CMK (cell line): ENCODE data around the gene NCK2.

ENCODE experiments used
- DNase-seq: peaks from one replicate; pipeline ENCODE4 v3.0.0-alpha.2; 2010; ENCODE audit warnings: low read depth

NCK2 gene

DNA sequence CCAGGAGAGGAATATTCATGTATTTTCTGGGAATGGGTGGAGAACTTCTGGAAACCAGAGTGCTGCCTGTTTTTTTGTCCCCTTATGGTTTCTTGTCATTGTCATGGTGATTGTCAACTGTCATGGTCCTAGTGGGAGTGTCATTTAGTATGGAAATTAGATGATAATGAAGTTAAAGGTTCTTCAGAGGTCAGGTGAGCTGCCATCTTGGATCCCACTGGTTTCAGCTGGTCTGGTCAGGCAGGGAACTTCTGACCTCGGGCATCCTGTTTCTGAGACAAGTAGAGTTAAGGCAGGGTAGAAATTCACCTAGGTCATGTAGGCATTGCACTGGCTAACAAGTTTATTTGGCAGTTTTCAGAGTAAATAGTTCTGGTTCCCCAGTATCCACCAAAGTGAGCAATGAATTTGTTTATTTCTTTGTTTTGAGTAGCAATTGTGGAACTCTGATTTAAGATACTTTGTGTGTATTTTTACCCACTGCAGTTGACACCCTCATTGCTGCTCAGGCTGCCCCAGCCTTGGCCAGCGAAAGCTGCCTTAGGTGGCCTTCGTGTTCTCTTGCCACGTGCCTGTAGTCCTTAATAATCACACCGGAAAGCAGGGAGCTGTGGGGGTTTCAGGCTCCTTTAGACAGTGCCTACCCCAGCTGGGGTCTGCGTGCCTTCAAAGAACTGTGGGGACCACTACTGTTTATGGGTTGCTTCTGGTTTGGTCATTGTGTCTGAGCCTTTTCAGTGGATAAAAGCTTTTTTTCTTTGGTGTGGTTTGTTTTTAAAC is 48.7 kb downstream of the NCK2 start:
- no peak for DNase-seq

GRCh38 chr2:105794926-105795574 is 50.3 kb downstream of the NCK2 start:
- no peak for DNase-seq

DNA sequence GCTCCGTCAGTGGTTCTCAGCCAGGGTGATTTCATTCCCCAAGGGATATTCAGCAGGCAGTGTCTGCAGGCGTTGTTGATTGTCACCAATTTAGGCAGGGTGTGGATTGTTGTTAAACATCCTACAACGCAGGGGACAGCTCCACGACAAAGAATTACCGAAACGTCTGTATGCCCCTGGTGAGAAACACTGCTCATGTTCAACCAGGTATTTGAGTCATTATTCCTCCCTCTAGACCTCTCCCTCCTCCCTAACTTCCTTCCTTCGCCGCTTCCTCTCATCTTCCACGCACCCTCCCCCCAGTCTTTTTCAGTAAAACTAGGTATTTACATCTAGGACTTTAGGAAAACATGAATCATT is 50.8 kb downstream of the NCK2 start:
- DNase-seq: no peak

- DNase-seq: no peak
These were observed 51.5 kb downstream of the NCK2 start for GRCh38 chr2:105796131-105796638.

- DNase-seq: no peak
These were observed 52.1 kb downstream of the NCK2 start for GRCh38 chr2:105796791-105797190.

- no peak for DNase-seq
These were observed 52.6 kb downstream of the NCK2 start for GRCh38 chr2:105797298-105797819.

GRCh38 chr2:105798595-105798994 is 53.9 kb downstream of the NCK2 start:
- no peak for DNase-seq

DNA sequence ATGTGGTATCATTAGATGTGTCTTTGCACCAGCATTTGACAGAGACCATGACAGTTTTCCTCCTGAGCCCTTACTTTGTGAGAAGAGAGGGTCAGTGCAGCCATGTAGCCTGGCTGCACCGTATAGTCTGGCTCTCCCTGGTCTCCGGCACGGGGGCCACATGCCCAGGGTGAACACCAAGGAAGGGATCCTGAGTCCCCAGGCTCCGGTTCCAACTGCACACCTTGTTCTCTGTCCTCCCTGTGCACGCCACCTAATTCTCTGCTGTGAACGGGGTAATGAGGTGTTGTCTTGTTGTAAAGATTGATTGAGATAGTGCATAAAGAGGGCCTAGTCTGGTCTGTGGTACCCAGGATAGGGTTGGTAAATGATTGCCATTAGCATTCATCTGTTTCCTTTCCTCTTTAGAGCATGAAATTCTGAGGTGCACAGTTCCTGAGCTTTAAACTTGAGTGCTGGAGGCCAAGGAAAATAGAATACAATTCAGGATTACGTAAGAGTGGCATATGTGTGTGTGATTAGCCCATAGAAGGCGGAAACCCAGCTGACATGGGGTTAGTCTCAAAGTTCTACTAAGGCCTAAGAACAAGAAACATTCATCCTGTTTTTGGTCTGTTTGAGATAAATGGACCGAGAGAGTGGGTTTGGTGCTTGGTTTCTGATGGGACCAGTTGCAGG is 55.5 kb downstream of the NCK2 start:
- no peak for DNase-seq

DNA sequence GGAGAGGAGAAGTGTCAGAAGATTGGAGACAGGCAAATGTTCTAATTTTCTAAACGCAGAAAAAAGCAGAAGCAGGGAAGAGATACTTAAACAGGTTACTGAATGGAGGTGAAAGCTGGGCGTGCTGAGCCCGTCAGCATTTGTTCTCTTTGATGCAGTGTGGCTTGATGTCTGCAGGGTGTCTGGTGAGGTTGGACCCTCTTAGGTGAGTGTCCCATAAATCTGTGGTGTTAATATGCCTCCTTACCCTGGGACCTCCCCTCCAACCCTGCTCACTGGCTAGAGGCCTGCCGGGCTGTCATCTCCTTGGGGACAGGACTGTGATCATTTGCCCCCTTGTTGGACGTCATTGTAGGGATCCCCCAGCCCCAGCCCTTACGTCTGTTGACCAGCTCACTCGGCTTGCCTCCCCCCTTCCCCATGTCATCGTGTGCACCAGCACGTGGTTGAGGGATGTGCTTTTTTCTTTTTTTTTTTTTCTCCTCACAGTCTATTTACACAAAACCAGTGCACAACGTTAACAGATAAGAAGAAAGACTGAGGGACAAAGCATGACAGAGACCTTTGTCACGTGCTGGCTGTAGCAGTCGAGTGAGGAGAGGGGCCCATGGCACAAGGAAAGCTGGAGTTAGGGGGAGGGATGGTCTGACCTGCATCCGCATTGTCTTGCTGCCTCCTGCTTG is 56.4 kb downstream of the NCK2 start:
- DNase-seq: no peak

DNA sequence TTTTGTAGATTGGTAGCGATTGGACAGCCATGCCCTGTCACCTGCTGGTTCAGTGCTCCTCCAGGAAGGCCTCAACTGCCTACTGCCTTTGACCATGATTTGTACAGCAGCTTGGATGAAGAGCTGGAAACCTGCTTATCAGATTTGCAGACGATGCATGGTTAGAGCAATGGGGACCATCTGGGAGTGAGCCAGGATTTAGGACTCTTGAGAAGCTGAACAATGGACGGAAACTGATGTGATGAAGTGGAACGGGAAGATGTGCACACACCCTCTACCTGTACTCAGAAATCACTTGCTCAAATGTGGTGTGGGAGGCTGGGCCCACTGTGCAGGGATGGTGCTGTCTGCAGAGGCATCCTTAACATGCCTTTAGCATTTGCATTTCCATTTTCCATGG is 57.2 kb downstream of the NCK2 start:
- no peak for DNase-seq

DNA sequence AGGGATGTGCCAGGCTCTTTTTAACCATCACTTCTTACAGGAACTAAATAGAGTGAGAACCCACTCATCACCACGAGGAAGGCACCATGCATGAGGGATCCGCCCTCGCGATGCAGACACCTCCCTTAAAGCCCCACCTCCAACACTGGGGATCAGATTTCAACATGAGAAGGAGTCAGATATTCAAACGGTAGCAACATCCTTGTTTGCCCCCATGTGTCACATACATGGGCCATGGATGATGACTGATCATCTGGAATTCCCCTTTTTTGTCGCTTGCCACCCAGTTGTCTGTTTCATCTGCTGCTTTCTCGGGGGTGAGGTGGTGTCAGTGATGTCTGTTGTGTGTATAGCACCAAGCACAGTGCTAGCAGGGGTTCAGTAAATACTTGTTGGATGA is 57.9 kb downstream of the NCK2 start:
- DNase-seq: no peak

- DNase-seq: no peak
These were observed 58.6 kb downstream of the NCK2 start for GRCh38 chr2:105803337-105803736.

DNA sequence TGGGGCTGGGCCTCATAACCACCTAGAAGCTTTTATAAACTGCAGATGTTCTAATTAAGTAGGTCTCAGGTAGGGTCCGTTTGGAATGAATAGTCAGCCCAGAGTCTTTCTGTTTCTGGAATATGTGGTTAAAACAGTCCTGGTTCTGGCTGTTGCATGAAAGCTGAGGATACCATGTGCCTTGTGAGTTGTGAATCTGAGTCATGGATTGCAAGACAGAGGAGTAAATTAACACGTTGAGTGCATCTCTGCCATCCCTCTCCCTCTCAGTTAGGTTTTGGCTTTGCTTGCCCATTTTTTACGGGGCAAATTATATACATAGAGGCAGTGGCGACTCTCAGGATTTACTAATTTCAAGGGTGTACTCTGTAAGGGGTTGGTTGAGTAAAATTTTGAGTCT is 59.1 kb downstream of the NCK2 start:
- no peak for DNase-seq

- no peak for DNase-seq
These were observed 59.6 kb downstream of the NCK2 start for GRCh38 chr2:105804266-105804665.

GRCh38 chr2:105806996-105807395 is 62.3 kb downstream of the NCK2 start:
- no peak for DNase-seq

GRCh38 chr2:105808423-105809096 is 63.8 kb downstream of the NCK2 start:
- no peak for DNase-seq

DNA sequence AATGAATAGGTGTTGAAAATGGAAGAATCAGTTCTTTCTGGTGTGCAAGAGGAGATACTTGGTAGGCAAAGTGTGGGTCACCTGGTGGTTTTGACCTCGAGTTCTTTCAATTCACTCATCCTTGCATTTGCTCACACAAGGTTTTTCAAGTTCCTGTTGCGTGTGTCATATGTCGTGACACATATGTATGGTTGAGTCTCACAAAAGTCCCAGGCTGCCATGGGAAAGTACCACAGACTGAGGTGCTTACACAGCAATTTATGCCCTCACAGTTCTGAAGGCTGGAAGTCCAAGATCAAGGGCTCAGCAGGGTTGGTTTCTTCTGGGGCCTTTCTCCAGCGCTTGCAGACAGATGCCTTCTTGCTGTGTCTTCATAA is 64.4 kb downstream of the NCK2 start:
- DNase-seq: no peak

- no peak for DNase-seq
These were observed 65.0 kb downstream of the NCK2 start for GRCh38 chr2:105809723-105810122.

- no peak for DNase-seq
These were observed 67.7 kb downstream of the NCK2 start for GRCh38 chr2:105812180-105813044.

DNA sequence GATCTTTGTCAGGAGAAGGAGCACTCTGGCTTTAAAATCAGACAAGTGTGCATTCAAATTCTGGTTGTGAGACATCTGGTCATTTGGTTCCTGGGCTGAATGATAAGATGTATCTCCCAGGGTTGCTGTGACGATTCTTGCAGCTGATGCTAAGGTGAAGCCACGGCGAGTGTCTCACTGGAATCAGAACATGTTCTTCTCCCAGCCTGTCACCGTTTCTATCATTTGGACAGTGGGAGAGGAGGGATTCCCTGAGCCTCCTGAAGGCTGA is 68.3 kb downstream of the NCK2 start:
- no peak for DNase-seq

GRCh38 chr2:105813405-105813804 is 68.7 kb downstream of the NCK2 start:
- DNase-seq: no peak
